GM12878 (cell line): ENCODE data around the gene GABRB1. TPM values are rescaled to one million over a fixed set of nuclear protein-coding genes. Genes with fewer than 3 reads are reported as not detected.

Experiments
- ASH2L ChIP-seq: fragments of 300-600, 200-600 bp; sonication (generic); IDR thresholded peaks from 2 replicates; pipeline ENCODE4 v1.6.1; 2017; ENCODE audit warnings: low read depth, mild to moderate bottlenecking, borderline replicate concordance
- ATF7 ChIP-seq: fragments of 450-650 bp; IDR thresholded peaks from 2 replicates; pipeline ENCODE4 v1.6.1; 2016; ENCODE audit warnings: low read depth, mild to moderate bottlenecking
- BACH1 ChIP-seq: fragments of 450-650 bp; IDR thresholded peaks from 2 replicates; pipeline ENCODE4 v1.6.1; 2017; ENCODE audit warnings: mild to moderate bottlenecking, borderline replicate concordance
- DPF2 ChIP-seq: fragments of 450-650 bp; IDR thresholded peaks from 2 replicates; pipeline ENCODE4 v1.6.1; 2017; ENCODE audit warnings: mild to moderate bottlenecking
- E4F1 ChIP-seq: fragments of 450-650 bp; IDR thresholded peaks from 2 replicates; pipeline ENCODE4 v1.6.1; 2018; ENCODE audit warnings: borderline replicate concordance, mild to moderate bottlenecking; ENCODE audit not compliant: partially characterized antibody
- HCFC1 ChIP-seq: fragments of 150-350 bp; IDR thresholded peaks from 2 replicates; pipeline ENCODE4 v1.6.1; 2014; ENCODE audit warnings: low read length
- HDAC6 ChIP-seq: fragments of 200-600 bp; sonication (generic); IDR thresholded peaks from one replicate; pipeline ENCODE4 v1.8.0; 2017; ENCODE audit warnings: antibody characterized with exemption; ENCODE audit not compliant: unreplicated experiment
- JUNB ChIP-seq: IDR thresholded peaks from 2 replicates; pipeline ENCODE4 v1.6.1; 2016; ENCODE audit warnings: antibody characterized with exemption, mild to moderate bottlenecking
- MEF2B ChIP-seq: fragments of 450-650 bp; IDR thresholded peaks from 2 replicates; pipeline ENCODE4 v1.6.1; 2018; ENCODE audit warnings: mild to moderate bottlenecking, moderate library complexity; ENCODE audit not compliant: partially characterized antibody, poor library complexity, severe bottlenecking
- MTA3 ChIP-seq: IDR thresholded peaks from 2 replicates; pipeline ENCODE4 v1.6.1; 2012; ENCODE audit warnings: low read length, inconsistent platforms, borderline replicate concordance
- NFXL1 ChIP-seq: fragments of 450-650 bp; IDR thresholded peaks from 2 replicates; pipeline ENCODE4 v1.6.1; 2017; ENCODE audit warnings: antibody characterized with exemption, mild to moderate bottlenecking, borderline replicate concordance
- NFYA ChIP-seq: IDR thresholded peaks from 2 replicates; pipeline ENCODE4 v1.6.1; 2011; ENCODE audit warnings: low read depth, mild to moderate bottlenecking, low read length, improper control_type of control experiment, borderline replicate concordance
- PAX8 ChIP-seq: fragments of 450-650 bp; IDR thresholded peaks from 2 replicates; pipeline ENCODE4 v1.6.1; 2017; ENCODE audit warnings: mild to moderate bottlenecking, moderate library complexity
- POLR2A ChIP-seq: IDR thresholded peaks from 2 replicates; pipeline ENCODE4 v1.6.1; 2011; ENCODE audit warnings: low read depth, mild to moderate bottlenecking, low read length
- POLR2AphosphoS2 ChIP-seq: IDR thresholded peaks from 2 replicates; pipeline ENCODE4 v1.6.1; 2011; ENCODE audit warnings: low read depth, mild to moderate bottlenecking, low read length, improper control_type of control experiment, moderate library complexity
- SMAD1 ChIP-seq: fragments of 450-650 bp; IDR thresholded peaks from 2 replicates; pipeline ENCODE4 v1.6.1; 2018; ENCODE audit warnings: mild to moderate bottlenecking, low read depth; ENCODE audit not compliant: partially characterized antibody
- SMAD5 ChIP-seq: IDR thresholded peaks from 2 replicates; pipeline ENCODE4 v1.6.1; 2016; ENCODE audit warnings: antibody characterized with exemption, low read depth
- SMARCA5 ChIP-seq: fragments of 450-650 bp; IDR thresholded peaks from 2 replicates; pipeline ENCODE4 v1.6.1; 2017; ENCODE audit warnings: mild to moderate bottlenecking
- SMC3 ChIP-seq: IDR thresholded peaks from 2 replicates; pipeline ENCODE4 v1.6.1; 2011; ENCODE audit warnings: low read length, improper control_type of control experiment, borderline replicate concordance
- SP1 ChIP-seq: IDR thresholded peaks from one replicate; pipeline ENCODE4 v1.6.1; 2011; ENCODE audit warnings: low read depth, low read length
- TAF1 ChIP-seq: IDR thresholded peaks from 2 replicates; pipeline ENCODE4 v1.6.1; 2011; ENCODE audit warnings: mild to moderate bottlenecking, low read depth, low read length, borderline replicate concordance
- TARDBP ChIP-seq: IDR thresholded peaks from 2 replicates; pipeline ENCODE4 v1.6.1; 2016; ENCODE audit warnings: borderline replicate concordance
- TCF7 ChIP-seq: IDR thresholded peaks from 2 replicates; pipeline ENCODE4 v1.6.1; 2014; ENCODE audit warnings: antibody characterized with exemption, borderline replicate concordance
- WRNIP1 ChIP-seq: IDR thresholded peaks from 2 replicates; pipeline ENCODE4 v1.6.1; 2011; ENCODE audit warnings: low read depth, low read length, improper control_type of control experiment, borderline replicate concordance
- YBX1 ChIP-seq: fragments of 450-650 bp; IDR thresholded peaks from 2 replicates; pipeline ENCODE4 v1.6.1; 2016; ENCODE audit warnings: antibody characterized with exemption
- YY1 ChIP-seq: IDR thresholded peaks from 2 replicates; pipeline ENCODE4 v1.6.1; 2011; ENCODE audit warnings: low read depth, mild to moderate bottlenecking, low read length
- ZBTB33 ChIP-seq: fragments of 450-650 bp; IDR thresholded peaks from 2 replicates; pipeline ENCODE4 v1.6.1; 2017; ENCODE audit warnings: mild to moderate bottlenecking
- ZNF384 ChIP-seq: IDR thresholded peaks from 2 replicates; pipeline ENCODE4 v1.6.1; 2012; ENCODE audit warnings: low read depth, mild to moderate bottlenecking, low read length, improper control_type of control experiment, borderline replicate concordance
- polyA plus RNA-seq, 11 experiments: library from polyadenylated mRNA; depleted of rRNA in 4 of 11; unstranded in 6 of 11; stranded (reverse) in 5 of 11; fragments of >200 nt; fragmentation: Nextera tagmentation in 4 of 11; fragmentation: Illumina TruSeq in 1 of 11; extraction: Ambion mirVana in 4 of 11; extraction: Trizol in 1 of 11; gene quantifications; 1 replicate in 1 of 11; 2 replicates in 10 of 11; pipeline versions ENCODE4 v1.2.1 to v1.2.3, GENCODE V29; 2011 to 2016; ENCODE audit warnings: inconsistent platforms in 2 of 11, missing spikeins in 2 of 11, low read depth in 1 of 11
- total RNA-seq, 4 experiments: library from RNA; depleted of rRNA in 3 of 4; stranded (reverse); fragments of >200 nt in 3 of 4; fragmentation: Illumina TruSeq in 1 of 4; extraction: Trizol in 1 of 4; gene quantifications; 2 replicates each; pipeline versions ENCODE4 v1.2.1 to v1.2.3, GENCODE V29; 2013 to 2021
- TF ChIP-seq, protein P1 (sequence below): fragments of 450-650 bp; IDR thresholded peaks from 2 replicates; pipeline ENCODE4 v1.6.1; 2014; ENCODE audit warnings: mild to moderate bottlenecking

Gene GABRB1
- total and polyA plus RNA-seq, 10 of the 15 experiments (the other 5 are each of a cell fraction or from before 2014, with no cell fraction given), result 0.13 to 0.92 TPM; not detected in 8

DNA sequence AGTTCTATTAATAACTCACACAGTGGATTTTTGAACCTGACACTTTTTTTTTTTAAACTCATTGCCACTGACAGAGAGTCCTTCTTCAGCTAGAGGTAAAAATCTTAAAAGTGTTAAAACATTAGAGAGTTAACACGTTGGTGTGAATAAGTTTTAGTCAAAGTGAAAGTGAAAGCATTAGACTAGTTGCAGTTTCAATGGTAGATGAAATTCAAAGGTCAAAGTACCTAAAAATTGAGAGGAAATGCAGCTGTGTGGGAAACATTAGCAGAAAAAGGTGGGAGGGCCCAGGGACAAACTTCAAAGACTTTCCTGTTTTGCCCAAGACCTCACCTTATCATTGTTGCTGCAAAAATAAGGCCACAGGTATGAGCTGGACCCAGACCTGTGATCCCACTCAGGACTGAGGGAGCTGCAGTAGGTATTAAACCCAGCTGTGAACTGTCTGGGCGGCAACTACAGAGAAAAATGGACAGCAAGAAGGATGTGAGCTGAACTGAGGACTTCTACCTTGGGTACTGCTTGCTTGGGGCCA lies 20.4 kb upstream of the GABRB1 start (continued):
- TF ChIP-seq NFXL1, result no peak
- no peak for TF ChIP-seq YBX1
- TF ChIP-seq NFYA, result no peak
- TF ChIP-seq ZBTB33, result no peak
- no peak for TF ChIP-seq SP1
- TF ChIP-seq, protein P1, sequence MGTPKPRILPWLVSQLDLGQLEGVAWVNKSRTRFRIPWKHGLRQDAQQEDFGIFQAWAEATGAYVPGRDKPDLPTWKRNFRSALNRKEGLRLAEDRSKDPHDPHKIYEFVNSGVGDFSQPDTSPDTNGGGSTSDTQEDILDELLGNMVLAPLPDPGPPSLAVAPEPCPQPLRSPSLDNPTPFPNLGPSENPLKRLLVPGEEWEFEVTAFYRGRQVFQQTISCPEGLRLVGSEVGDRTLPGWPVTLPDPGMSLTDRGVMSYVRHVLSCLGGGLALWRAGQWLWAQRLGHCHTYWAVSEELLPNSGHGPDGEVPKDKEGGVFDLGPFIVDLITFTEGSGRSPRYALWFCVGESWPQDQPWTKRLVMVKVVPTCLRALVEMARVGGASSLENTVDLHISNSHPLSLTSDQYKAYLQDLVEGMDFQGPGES, result no peak
- peak; percentile 78; the same call in 1 of the 2 replicates for TF ChIP-seq BACH1
- 0 out of 2 replicates have a peak, but pooled peaks have one; percentile 24 for TF ChIP-seq YY1
- no peak for TF ChIP-seq HCFC1
- no peak for TF ChIP-seq POLR2A
- TF ChIP-seq ZNF384, result peak; percentile 79
- no peak for TF ChIP-seq TAF1
- TF ChIP-seq JUNB, result peak; percentile 84
- TF ChIP-seq HDAC6, result no peak
- TF ChIP-seq MTA3, result no peak
- no peak for TF ChIP-seq PAX8
- no peak for TF ChIP-seq E4F1
- TF ChIP-seq SMARCA5, result no peak
- TF ChIP-seq SMC3, result no peak
- no peak for TF ChIP-seq SMAD5
- no peak for TF ChIP-seq WRNIP1
- peak; percentile 76 for TF ChIP-seq MEF2B
- no peak for TF ChIP-seq ASH2L
- TF ChIP-seq TCF7, result peak; percentile 29; the same call in 1 of the 2 replicates
- TF ChIP-seq DPF2, result peak; percentile 89
- TF ChIP-seq TARDBP, result no peak
- TF ChIP-seq POLR2AphosphoS2, result no peak
- no peak for TF ChIP-seq SMAD1
- peak; percentile 81 for TF ChIP-seq ATF7
